Stimulated activated CD8-positive, alpha-beta memory T cell treated with anti-CD3 and anti-CD28 coated beads, Interleukin-7, amount 100 ng/mL, for 48 hours (primary cell): ENCODE results near the gene AGTPBP1.
"Not testable (repeated sequence)": the region's sequence is repeated elsewhere in the genome, so short reads cannot be mapped to it uniquely, and the experiment has no call there.

Experiments
- DNase-seq, 2 donors: peaks; one replicate each; pipeline ENCODE4 v3.0.0-alpha.2; 2020; ENCODE audit warnings: low read depth in 1 of 2; ENCODE audit errors: extremely low read depth in 1 of 2

AGTPBP1 gene

DNA sequence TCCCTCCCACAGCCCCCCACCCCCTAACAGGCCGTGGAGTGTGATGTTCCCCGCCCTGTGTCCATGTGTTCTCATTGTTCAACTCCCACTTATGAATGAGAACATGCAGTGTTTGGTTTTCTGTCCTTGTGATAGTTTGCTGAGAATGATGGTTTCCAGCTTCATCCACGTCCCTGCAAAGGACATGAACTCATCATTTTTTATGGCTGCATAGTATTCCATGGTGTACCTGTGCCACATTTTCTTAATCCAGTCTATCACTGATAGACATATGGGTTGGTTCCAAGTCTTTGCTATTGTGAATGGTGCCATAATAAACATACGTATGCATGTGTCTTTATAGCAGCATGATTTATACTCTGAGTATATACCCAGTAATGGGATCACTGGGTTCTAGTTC is 23.9 kb downstream of the AGTPBP1 start:
- not testable (repeated sequence) for DNase-seq

DNA sequence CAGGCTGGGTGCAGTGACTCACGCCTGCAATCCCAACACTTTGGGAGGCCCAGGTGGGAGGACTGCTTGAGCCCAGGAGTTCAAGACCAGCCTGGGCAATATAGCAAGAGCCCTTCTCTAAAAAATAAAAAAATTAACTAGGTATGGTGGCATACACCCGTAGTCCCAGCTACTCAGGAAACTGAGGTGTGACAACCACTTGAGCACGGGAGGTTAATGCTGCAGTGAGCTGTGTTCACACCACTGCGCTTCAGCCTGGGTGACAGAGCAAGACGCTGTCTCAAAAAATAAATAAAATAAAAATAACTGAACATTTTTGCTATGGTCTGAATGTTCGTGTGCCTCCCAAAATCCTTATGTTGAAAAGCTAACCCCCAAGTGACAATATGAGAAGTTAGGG is 24.5 kb downstream of the AGTPBP1 start:
- no peak for DNase-seq

DNA sequence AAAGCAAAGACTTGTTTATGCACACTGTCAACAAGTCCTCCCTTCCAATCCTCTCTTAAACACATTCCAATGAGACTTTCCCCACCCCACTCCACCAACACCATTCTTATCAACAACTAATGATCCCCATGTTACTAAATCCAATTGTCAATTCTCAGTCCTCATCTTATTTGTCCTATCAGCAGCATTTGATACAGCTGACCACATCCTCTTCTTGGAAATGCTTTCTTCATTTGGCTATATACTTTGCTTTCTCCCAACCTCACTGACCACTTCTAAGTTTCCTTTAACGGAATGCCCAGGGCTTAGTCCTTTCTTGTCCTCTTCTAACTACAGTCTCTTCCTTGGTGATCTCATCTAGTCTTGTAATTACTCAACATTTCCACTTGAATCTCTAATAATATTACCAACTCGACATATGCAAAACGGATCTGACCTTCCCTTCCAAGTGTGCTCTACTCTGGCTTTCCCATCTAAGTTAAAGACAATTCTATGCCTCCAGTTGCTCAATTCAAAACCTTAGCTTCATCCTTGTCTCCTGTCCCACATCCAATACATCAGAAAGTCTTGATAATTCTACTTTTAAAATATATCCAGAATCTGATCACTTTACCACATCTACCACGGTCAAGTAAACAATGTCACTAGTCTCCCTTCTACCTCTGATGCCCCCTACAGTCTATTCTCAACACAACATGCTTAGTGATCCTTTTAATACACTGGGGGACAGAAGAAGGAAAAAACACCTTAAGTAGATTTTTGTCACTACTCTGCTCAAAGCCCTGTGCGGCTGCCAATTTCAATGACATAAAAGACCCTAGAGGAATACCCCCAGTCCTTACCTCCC is 25.5 kb downstream of the AGTPBP1 start:
- no peak for DNase-seq

DNA sequence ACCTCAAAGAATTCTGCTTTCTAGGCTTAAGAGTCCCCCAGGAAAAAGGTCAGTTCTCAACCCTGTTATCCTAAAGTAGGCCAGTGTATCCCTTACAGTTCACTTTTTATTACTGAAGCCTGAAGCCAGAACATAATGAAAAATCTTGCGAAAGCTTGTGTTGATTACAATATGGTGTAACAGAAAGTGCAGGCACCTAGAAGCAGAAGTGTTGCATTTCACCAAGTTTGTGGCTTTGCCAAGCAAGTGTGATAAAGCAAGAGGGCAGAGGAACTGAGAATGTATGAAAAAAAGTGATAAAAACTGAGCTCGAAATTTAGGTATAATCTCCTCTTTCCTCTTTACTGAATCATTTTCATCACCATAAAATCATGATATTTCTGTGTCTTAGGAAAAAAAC is 26.2 kb downstream of the AGTPBP1 start:
- DNase-seq = no peak

DNA sequence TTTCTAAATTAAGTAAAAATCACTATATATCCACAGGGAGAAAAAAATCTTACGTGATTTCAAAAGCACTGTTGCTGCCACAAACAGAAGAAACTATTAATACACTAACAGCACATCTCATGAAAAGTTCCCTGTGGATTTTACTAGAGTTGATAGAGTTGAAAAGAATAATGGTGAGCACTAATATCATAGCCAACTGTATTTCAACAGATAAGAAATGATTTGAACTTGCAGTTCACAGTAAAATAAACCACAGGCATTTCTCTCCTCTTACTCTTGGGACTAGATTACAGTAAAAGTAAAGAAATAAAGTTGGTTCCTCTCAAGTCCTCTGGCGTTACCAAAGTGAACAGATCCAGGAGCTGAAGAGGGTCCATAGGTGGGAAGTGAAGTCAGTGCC is 27.9 kb downstream of the AGTPBP1 start:
- DNase-seq = no peak

DNA sequence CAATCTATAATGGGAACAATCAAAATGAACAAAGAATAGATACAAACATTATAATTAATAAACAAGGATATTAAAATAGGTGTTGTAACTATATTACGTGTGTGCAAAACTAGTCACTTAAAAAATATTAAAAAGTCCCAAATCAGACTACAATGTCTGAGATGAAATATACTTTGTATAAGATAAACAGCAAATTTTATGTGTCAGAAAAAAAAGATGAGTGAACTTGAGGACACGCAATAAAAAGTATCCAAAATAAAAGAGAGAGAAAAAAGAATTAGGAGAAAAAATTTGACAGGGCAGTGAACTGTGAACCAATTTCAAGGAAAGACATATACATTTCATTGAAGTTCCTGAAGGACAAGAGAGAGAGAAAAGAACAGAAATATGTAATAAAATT is 37.0 kb downstream of the AGTPBP1 start:
- DNase-seq = no peak

DNA sequence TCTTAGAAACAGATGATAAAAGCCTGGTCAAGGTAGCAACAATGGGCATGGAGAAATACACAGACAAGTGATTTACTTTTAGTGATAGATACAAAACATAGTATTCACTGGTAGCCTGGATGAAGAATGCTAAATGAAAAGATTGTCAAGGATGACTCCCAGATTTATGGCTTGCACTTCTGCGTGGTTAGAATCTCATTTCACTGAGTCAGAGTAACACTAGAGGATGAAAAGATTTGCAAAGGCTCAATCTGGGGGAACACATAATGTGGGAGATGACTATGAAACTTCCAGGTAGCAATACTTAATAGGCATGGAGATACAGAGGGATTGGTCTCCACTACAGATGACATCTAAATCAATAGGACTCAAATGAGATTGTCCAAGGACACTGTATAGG is 38.4 kb downstream of the AGTPBP1 start:
- DNase-seq = no peak

DNA sequence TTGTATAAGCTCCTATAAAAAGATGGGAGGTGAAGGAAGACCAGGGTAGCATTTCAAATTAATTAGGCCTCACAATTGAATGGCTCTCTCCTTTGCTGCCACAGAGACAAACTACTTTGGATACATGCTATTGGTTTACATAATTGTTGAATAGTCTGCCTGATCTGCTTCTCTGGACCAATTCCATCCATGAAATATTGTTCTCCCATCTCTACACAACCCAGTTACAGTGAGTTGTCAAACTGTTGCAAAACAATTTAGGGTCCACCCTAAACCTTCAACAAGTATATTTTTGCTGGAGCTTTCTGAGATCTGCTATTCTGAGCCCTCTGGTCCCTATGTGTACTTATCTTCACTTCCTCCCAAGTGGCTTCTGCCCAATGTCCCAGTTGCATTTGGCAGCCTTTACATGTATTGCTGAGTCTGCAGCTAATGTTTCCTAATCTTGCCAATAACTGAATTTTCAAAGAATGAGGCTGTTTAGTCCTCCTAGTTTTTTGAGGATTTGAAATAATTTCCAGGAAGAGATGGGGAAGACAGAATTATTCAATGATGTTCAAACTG is 38.9 kb downstream of the AGTPBP1 start:
- DNase-seq = no peak

DNA sequence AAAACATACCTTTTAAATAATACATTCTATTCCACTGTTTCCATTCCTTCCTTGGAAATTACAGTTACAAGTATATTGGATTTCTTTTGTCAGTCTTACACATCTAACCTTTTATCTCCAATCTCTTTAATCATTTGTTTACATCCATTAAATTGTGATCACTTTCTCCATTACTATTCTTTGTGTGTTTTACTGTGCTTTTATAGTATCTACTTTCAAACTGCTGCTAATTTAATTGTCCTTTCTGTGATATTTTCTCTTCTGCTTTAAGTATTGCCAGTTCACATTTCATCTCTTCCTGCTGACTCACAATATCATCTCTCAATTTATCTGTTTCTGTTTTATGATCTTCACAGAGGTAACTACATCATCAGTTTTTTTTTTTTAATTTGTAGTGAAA is 39.6 kb downstream of the AGTPBP1 start:
- DNase-seq = no peak

DNA sequence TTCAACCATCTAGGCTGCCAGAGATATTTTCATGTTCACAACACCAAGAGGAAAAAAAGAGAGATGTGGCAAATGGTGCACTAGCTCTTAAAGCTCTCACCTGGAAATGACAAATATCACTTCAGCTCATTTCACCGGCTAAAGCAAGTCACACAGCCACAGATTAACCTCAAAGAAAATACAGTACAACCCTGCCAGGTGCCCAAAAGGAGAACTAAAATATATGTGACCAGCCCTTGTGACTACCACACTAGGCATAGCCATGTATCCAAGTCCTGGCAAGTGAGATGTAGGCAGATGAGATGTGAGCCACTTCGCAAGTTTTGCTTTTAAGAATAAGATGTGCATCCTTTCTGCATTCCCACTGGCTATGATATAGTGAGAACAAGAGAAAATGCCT is 41.4 kb downstream of the AGTPBP1 start:
- no peak for DNase-seq

DNA sequence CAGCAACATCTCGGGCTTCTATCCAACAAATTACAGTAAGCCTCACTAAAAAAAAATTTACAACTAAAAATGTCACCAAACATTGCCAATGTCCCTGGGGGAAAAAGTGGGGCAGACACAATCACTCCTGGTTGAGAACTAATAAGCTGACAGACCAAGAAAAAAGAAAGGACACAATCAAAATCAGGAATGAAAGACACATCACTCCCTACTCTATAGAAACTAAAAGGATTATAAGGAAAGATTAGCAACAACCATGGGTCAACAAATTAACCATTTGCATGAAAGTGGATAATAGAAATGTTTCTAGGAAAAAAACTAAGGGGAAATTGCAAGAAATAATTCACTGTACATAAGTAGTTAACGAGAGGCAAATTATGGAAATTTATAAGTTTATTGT is 53.4 kb downstream of the AGTPBP1 start:
- no peak for DNase-seq

DNA sequence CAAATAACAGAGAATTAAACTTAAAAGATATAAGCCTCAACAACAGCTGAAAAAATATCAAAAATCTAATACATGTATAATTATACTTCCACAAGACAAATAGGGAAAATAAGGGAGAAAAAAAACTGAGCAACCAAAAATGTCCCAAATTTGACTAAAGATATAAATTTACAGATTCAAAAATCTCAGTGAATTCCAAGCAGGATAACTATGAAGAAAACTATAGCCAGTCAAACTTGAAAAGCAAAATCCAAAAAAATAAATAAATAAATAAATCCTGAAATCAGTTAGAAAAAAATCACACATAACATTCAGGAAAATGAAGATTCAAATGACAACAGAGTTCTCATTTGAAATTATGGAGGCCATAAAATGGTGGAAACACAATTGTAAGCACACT is 56.7 kb downstream of the AGTPBP1 start:
- no peak for DNase-seq

DNA sequence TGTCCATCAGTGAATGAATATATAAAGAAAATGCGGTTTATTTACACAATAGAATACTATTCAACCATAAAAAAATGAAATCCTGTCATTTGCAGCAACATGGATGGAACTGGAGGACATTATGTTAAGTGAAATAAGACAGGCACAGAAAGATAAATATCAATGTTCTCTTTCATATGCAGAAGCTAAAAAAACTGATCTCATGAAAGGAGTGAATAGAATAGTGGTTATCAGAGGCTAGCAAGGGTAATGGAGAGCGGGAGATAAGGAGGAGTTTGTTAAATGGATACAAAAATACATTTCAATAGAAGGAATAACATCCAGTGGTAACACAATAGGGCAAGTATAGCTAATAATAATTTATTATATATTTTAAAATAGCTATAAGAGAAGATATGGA is 65.0 kb downstream of the AGTPBP1 start:
- no peak for DNase-seq

DNA sequence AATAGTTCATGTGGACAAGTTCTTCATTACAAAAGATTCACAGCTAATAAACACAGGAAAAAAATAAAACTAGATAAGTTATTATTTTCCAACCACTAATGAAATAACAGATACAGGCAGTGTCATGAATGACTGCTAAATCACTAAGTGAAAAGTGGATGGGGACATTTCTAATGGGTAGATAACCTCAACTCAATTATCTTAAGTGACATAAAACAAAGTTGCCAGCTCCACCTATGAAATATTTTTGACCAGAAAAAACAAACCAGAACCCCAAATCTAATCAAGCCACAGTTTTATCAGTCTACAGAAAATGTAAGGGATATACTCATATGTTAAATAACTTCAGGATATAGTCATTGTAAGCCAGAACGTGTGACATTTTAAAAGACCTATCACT is 74.4 kb downstream of the AGTPBP1 start:
- no peak for DNase-seq

DNA sequence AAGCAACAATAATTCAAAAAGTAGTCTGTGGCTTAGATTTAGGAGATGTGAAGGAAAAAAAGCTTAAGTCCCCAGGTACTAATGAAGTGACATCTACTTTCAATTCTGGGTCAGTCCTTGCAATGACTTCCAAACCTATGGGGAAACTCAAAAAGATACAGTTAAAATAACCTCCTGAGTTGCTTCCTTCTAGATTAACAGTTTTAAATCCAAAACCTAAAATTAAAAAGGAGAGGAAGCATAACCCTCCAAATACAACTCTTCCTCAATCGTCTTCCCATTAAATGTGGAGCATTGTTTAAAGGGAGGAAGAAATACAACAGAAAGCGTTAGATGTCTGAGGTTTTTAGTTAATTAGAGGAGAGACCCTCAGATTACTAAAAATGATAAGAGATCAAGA is 75.7 kb downstream of the AGTPBP1 start:
- DNase-seq = no peak

DNA sequence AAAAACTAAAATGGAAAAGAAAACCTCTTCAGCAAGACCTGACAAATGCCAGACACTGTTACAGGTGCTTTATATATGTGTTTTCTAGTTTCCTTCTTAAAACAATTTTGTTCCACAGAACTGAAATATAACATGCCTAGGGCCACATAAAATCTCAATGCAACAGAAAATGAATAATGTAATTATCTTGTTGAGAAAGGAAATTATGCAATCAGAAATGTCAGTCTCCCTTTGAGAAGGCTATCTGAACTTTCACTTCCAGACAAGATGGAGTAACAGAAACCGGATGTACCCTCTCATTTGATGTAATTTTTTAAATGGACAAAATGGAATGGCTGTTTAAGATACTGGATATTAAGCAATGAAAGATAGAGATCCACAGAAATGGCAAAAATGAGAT is 79.2 kb downstream of the AGTPBP1 start:
- no peak for DNase-seq

DNA sequence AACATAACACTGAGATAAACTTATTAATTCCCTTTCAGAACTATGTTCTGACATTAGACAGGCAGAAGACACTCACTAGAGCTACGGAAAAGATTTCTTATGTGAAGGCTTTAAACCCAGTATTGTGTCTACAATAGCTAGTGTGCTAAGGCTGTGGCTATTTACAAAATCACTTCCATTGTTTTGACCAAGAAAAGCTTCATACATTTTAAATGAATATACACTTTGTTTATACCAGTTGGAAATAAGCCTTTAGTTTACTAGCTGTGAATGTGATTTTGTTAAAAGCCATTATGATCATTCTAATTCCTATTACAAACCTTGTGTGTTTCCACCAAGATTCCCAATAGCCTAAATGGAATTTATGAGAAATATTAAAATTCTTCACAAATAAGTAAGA is 83.0 kb downstream of the AGTPBP1 start:
- DNase-seq = no peak

DNA sequence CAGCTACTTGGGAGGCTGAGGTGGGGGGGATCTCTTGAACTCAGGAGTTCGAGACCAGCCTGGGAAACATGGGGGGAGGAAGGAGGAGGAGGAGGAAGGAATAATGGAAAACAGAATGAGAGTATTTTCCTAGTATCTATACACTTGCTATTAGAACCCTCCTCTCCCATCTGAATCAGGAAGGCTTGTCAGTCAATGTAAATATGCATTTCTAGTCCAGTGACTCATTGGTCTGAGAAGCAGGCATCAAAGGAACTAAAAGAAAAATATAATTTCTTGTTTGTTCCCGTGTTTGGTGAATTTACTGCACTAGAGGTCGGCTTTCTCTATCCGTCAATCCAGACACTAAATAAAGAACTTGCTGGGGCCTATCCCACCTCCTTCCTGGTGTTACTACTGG is 88.6 kb downstream of the AGTPBP1 start:
- no peak for DNase-seq

DNA sequence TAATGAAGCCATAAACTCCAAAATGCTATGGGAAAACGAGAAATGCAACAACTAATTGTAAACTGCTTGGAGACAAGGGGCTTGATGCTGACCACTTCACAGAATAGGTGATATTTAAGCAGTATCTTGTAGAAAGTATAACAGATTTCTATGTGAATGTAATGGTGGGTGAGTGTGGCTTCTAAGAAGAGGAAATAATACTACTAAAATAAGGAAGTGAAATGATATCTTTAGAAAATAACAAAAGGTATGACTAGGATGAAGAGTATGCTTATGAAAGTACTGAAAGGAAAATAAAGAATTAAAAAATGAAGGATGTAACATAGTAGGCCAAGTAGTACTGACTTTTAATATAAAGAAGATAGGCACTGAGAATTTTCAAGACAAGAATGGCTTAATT is 94.2 kb downstream of the AGTPBP1 start:
- no peak for DNase-seq

DNA sequence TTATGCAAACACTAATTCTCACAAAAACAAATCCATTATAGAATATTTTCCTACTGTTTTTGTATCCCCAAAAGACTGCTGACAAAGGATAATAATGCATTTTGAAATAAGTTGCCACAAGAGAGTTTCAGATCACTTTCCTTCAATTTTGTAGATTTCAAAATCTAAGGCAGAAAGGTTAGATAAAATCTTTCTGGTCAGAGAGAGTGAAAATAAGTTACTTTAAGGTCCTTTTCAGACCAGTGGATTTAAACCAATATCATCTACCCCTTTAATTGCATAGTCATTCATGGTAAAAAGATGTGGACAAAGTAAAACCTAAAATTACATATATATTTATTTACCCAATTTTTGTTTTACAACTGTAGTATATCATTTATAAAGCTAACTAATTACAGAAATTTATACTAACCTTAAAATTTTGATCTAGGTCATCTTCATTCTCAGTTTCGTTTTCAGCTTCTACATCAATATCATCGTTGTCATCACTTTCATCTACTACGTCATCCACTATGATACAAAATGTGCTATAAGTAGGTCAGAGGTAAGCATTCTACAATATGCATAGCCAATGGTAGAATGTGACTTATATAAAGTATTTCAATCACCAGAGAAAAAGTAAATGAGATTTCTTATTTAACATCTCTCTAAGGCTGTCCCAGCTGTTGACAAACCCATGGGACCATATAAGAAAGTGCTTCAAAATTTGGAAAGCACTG is 95.7 kb downstream of the AGTPBP1 start:
- DNase-seq = no peak

DNA sequence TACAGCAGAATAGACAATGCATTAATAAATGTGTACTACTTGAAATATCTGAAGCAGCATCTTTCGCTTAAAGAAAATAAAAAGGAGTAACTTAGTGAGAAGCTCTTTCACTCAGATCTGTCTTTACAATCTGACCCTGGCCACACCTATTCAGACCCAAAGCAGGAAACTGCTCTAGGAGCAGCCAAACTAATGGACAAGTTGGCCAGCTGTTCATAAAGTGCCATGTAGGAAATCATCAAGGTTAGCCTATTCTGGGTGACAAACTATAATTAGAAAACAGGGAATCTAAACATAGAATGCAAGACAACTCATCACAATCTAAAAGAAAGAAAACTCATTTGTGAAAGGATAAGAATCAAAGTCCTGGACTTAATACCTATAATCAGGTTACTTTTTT is 101.3 kb downstream of the AGTPBP1 start:
- DNase-seq = no peak

DNA sequence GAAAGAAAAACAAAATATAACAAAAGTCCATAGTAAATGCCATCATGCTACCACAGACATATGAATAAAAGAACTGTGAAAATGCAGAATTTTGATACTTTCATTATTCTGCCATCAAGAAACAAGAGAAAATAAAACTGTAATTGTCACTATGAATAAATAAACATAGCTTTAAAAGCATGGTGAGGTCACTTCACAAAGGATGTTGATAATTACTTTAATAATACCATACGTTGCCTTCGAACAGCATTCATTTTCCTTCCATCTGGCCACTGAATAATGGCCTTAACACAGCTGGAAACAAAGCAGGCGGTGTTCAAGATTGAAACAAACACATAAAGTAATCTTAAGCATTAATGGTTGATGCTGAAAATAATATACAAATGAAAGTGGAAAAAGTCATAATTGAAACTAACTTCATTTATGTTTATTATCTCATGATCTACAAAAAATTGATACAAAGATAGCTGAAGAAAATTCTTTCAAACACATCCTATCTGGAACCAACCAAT is 102.0 kb downstream of the AGTPBP1 start:
- DNase-seq = no peak
